Activated CD8-positive, alpha-beta T cell treated with anti-CD3 and anti-CD28 coated beads for 36 hours (primary cell): ENCODE results near the gene YAE1. TPM values are rescaled to one million over a fixed set of nuclear protein-coding genes. Genes with fewer than 3 reads are reported as not detected.

ENCODE experiments used
- ATAC-seq: fragments of 200-7000 bp; cut with Tn5 transposase; one replicate; pipeline ENCODE4 v1.10.0; 2021; ENCODE audit warnings: mild to moderate bottlenecking, moderate library complexity
- CTCF ChIA-PET: fragments of 350-600 bp; sonication (Branson Sonifier 250); formaldehyde crosslinking; loops from one replicate; lab custom pipeline; 2021; ENCODE audit warnings: antibody characterized with exemption; lab: Charles Lee
- POLR2A ChIA-PET: fragments of 350-600 bp; sonication (Branson Sonifier 250); formaldehyde crosslinking; loops from one replicate; lab custom pipeline; 2021; ENCODE audit warnings: antibody characterized with exemption; lab: Charles Lee
- DNase-seq: peaks from one replicate; pipeline ENCODE4 v3.0.0-alpha.2; 2020
- H3K27ac Mint-ChIP-seq: one replicate; pipeline ENCODE4 v1.8.0; 2021; ENCODE audit warnings: mild to moderate bottlenecking, mixed read lengths
- H3K27me3 Mint-ChIP-seq: one replicate; pipeline ENCODE4 v1.8.0; 2021; ENCODE audit warnings: mixed read lengths
- H3K36me3 Mint-ChIP-seq: one replicate; pipeline ENCODE4 v1.8.0; 2021; ENCODE audit warnings: low read depth, mixed read lengths
- H3K4me1 Mint-ChIP-seq: one replicate; pipeline ENCODE4 v1.8.0; 2021; ENCODE audit warnings: low read depth, mixed read lengths
- H3K4me3 Mint-ChIP-seq: one replicate; pipeline ENCODE4 v1.8.0; 2021; ENCODE audit warnings: mild to moderate bottlenecking, moderate library complexity, mixed read lengths
- H3K9me3 Mint-ChIP-seq: one replicate; pipeline ENCODE4 v1.8.0; 2021; ENCODE audit warnings: mixed read lengths
- intact Hi-C: fragments of 100-400 bp; cut with micrococcal nuclease; formaldehyde crosslinking; loops from one replicate; pipeline ENCODE4 v1.10.0; 2022
- total RNA-seq, 2 experiments: library from RNA; stranded (reverse); gene quantifications; one replicate each; pipeline ENCODE4 v1.2.3, GENCODE V29; 2021
- TF ChIP-seq, protein P1 (sequence below): fragments of 200-600 bp; IDR thresholded peaks from one replicate; pipeline ENCODE4 v1.8.0; 2022; ENCODE audit warnings: antibody characterized with exemption, mild to moderate bottlenecking

Gene YAE1
- total RNA-seq, 2 experiments from 2014 or later: 9.6 to 10.9 TPM

DNA sequence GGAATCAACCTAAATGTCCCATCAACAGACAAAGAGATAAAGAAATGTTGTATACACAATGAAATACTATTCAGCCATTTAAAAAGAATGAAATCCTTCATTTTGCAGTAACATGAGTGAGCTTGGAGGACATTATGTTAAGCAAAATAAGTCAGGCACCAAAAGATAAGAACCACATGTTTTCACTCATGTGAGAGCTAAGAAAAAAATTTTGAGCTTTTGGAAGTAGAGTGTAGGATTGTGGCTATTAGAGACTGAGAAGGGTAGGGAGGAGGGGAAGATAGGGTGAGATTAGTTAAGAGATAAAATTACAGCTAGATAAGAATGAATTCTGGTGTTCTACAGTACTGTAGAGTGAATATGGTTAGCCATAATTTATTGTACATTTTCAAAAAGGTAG is 8.3 kb upstream of the YAE1 start:
- Mint-ChIP-seq H3K36me3 (no peaks in the 10 kb centered on the region), H3K4me3 (no peak overlapping the region), H3K9me3 (peaks cover 1% of the 10 kb centered on the region), H3K27me3 (peaks cover 5% of the 10 kb centered on the region), H3K4me1 (no peaks in the 10 kb centered on the region), H3K27ac (no peak overlapping the region)
- ATAC-seq (no peak), DNase-seq (no peak)
- TF ChIP-seq, protein P1, sequence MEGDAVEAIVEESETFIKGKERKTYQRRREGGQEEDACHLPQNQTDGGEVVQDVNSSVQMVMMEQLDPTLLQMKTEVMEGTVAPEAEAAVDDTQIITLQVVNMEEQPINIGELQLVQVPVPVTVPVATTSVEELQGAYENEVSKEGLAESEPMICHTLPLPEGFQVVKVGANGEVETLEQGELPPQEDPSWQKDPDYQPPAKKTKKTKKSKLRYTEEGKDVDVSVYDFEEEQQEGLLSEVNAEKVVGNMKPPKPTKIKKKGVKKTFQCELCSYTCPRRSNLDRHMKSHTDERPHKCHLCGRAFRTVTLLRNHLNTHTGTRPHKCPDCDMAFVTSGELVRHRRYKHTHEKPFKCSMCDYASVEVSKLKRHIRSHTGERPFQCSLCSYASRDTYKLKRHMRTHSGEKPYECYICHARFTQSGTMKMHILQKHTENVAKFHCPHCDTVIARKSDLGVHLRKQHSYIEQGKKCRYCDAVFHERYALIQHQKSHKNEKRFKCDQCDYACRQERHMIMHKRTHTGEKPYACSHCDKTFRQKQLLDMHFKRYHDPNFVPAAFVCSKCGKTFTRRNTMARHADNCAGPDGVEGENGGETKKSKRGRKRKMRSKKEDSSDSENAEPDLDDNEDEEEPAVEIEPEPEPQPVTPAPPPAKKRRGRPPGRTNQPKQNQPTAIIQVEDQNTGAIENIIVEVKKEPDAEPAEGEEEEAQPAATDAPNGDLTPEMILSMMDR: no peak
- CTCF ChIA-PET: no interaction called here
- POLR2A ChIA-PET: no interaction called here
- intact Hi-C loops: no loop called here

- Mint-ChIP-seq H3K27ac (no peak overlapping the region), H3K4me1 (peaks cover 4% of the 10 kb centered on the region), H3K36me3 (no peaks in the 10 kb centered on the region), H3K4me3 (no peak overlapping the region), H3K27me3 (no peaks in the 10 kb centered on the region), H3K9me3 (peaks cover 1% of the 10 kb centered on the region)
- ChIA-PET POLR2A (no interaction called here), CTCF (interaction anchor here (1.3 kb wide), 1 partner anchor 18 kb away, joined by 6 read pairs; no protein-coding TSS in a partner anchor)
- TF ChIP-seq, protein P1: no peak
- DNase-seq: no peak
- intact Hi-C loops: no loop called here
- ATAC-seq: no peak
These were observed 5.8 kb upstream of the YAE1 start for GRCh38 chr7:39560408-39560807.

DNA sequence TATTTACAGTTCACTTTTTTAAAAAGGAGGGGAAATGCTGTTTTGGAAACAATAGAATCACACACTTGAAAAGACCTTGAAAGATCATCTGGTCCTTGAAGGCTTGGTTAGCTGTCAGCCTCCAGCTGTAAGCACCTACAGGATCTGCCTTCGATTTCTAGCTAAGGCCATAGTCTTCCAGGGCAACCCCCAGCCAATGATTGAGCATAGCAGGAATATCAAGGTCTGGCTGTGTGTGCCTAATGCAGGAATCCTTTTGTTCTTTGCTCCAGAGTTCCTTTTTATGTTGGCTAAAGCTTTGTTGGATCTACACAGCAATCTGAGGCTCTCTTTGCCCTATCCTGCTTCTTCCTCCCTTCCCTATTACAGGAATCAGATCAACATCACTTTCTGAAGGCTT is 5.2 kb upstream of the YAE1 start:
- TF ChIP-seq, protein P1: no peak
- CTCF ChIA-PET: no interaction called here
- POLR2A ChIA-PET: no interaction called here
- no peaks in the 10 kb centered on the region for H3K36me3 Mint-ChIP-seq
- intact Hi-C loops: no loop called here
- H3K4me3 Mint-ChIP-seq: no peak overlapping the region
- peaks cover 8% of the 10 kb centered on the region for H3K4me1 Mint-ChIP-seq
- no peak overlapping the region for H3K27ac Mint-ChIP-seq
- H3K27me3 Mint-ChIP-seq: no peaks in the 10 kb centered on the region
- DNase-seq (no peak), ATAC-seq (no peak)
- H3K9me3 Mint-ChIP-seq: peaks cover 1% of the 10 kb centered on the region

DNA sequence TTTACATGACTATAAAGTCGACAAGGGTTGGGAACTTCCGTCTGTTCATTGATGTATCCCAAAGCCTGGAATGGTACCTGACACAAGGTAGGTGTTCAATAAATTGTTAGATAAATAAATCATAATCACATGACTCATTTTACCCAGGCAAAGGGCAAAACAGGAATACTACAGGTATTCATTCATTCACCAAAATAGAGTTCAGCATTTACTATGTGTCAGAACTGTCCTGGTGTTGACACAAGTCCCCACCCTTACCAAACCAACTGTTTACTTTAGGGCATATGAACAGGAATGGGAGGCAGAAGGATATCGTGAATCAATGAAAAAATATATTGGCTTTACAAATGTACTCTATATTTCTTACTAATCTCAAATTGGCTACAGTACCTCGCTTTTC is 666 bp upstream of the YAE1 start:
- DNase-seq (no peak), ATAC-seq (no peak)
- CTCF ChIA-PET: no interaction called here
- TF ChIP-seq, protein P1: no peak
- Mint-ChIP-seq H3K4me1 (peaks cover 27% of the 10 kb centered on the region), H3K27ac (peak overlapping the region; percentile 96), H3K4me3 (peak overlapping the region; percentile 95), H3K27me3 (no peaks in the 10 kb centered on the region), H3K9me3 (peaks cover 1% of the 10 kb centered on the region), H3K36me3 (peaks cover 3% of the 10 kb centered on the region)
- POLR2A ChIA-PET: no interaction called here
- intact Hi-C loops: no loop called here

DNA sequence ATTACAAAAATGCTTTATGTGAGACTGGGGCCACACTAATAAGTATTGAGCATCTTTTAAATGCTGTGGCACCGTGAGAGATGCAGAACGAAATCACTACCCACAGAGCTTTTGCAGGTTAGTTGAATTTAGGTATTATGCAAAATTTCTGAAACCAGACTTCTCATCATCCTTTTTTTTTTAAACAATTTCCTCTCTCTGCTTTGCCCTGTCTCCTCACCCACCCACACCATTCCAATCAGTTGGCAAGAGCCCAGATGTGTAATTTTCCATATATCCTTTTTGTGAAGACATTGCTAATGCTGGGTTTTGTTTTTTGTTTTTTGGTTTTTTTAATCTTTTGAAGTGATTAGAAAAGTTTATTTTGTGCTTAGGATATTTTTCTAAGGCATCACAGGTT is 1.1 kb downstream of the YAE1 start:
- Mint-ChIP-seq H3K27ac (peak overlapping the region; percentile 96), H3K9me3 (no peaks in the 10 kb centered on the region), H3K27me3 (no peaks in the 10 kb centered on the region), H3K36me3 (peaks cover 5% of the 10 kb centered on the region), H3K4me1 (peaks cover 27% of the 10 kb centered on the region), H3K4me3 (peak overlapping the region; percentile 95)
- no peak for ATAC-seq
- ChIA-PET CTCF (interaction anchor here (0.8 to 1.8 kb wide), 4 partner anchors 12 to 258 kb away, joined by 3 to 15 read pairs (median 3); no protein-coding TSS in a partner anchor), POLR2A (interaction anchor here (0.7 to 1.2 kb wide), 7 partner anchors 13 to 379 kb away, joined by 3 to 6 read pairs (median 3); no protein-coding TSS in a partner anchor)
- TF ChIP-seq, protein P1: no peak
- intact Hi-C loops: no loop called here
- no peak for DNase-seq
